Thymus (tissue), 11 donors: ENCODE results near the gene AGPAT3. TPM values are rescaled to one million over a fixed set of nuclear protein-coding genes. Genes with fewer than 3 reads are reported as not detected.
A peak's percentile ranks its signal among the peaks of the same experiment; 100 is the strongest.

ENCODE experiments used
- DNase-seq, 9 donors: peaks; one replicate each; pipeline ENCODE4 v3.0.0-alpha.2; 2013; ENCODE audit warnings: low spot score in 9 of 9, low read depth in 6 of 9, missing footprints in 1 of 9
- H3K27ac ChIP-seq, 2 donors: one replicate each; pipeline ENCODE4 v1.5.1; 2013; ENCODE audit warnings: control low read depth in 1 of 2, low read depth in 1 of 2, low read length in 1 of 2, mild to moderate bottlenecking in 1 of 2, moderate library complexity in 1 of 2
- H3K27me3 ChIP-seq, 2 donors: one replicate each; pipeline ENCODE4 v1.5.1; 2013; ENCODE audit warnings: low read length in 1 of 2; ENCODE audit not compliant: control insufficient read depth in 2 of 2, insufficient read depth in 1 of 2
- H3K36me3 ChIP-seq, 2 donors: one replicate each; pipeline ENCODE4 v1.5.1; 2013; ENCODE audit warnings: low read length in 1 of 2, mild to moderate bottlenecking in 1 of 2, moderate library complexity in 1 of 2; ENCODE audit not compliant: control insufficient read depth in 2 of 2, insufficient read depth in 2 of 2
- H3K4me1 ChIP-seq, 2 donors: one replicate each; pipeline ENCODE4 v1.5.1; 2013; ENCODE audit warnings: low read length in 2 of 2; ENCODE audit not compliant: control insufficient read depth in 2 of 2, insufficient read depth in 2 of 2
- H3K4me3 ChIP-seq, 2 donors: one replicate each; pipeline ENCODE4 v1.5.1; 2013; ENCODE audit warnings: low read length in 2 of 2, control low read depth in 1 of 2, mild to moderate bottlenecking in 1 of 2
- H3K9me3 ChIP-seq, 2 donors: one replicate each; pipeline ENCODE4 v1.5.1; 2013; ENCODE audit warnings: low read length in 1 of 2, mild to moderate bottlenecking in 1 of 2; ENCODE audit not compliant: control insufficient read depth in 2 of 2, insufficient read depth in 1 of 2
- WGBS: extraction: QIAGEN DNeasy Blood & Tissue Kit; methylation state at CpG from one replicate; pipeline ENCODE4 v1.1.7; 2013; 5-methylcytosine and 5-hydroxymethylcytosine counted together
- polyA plus RNA-seq: library from polyadenylated mRNA; stranded (reverse); fragments of 200-250 nt; gene quantifications from one replicate; pipeline ENCODE4 v1.2.3, GENCODE V29; 2013
- total RNA-seq: library from RNA; stranded (reverse); fragments of 120-200 nt; gene quantifications from one replicate; pipeline ENCODE4 v1.2.4, GENCODE V29; 2013
- donor health status: healthy.

The AGPAT3 gene
- total and polyA plus RNA-seq, 2 donors = 16.2 to 19.8 TPM

DNA sequence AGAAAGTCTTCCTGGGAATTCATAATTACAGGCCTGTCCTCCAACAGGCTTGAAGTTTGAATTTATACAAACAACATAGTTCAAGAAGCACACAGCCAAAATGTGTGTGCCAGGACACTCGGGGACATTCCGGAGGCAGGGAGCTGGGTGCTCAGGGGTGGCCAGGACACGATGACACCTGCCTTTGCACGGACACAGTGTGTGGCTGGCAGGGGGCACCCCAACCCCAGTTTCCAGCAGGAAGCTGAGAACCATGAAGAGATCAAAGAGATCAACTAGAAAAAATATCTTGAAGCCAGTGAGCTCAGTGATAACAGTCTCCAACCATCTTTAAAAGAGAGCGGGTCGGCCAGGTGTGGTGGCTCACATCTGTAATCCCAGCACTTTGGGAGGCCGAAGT is 114.6 kb downstream of the AGPAT3 start:
- 95% methylated on average over 7 of the region's 7 CpGs for WGBS
- peaks cover 31 to 38% of the 10 kb centered on the region in 2 donors for H3K36me3 ChIP-seq

GRCh38 chr21:43981151-43981870 is 116.3 kb downstream of the AGPAT3 start:
- H3K9me3 ChIP-seq = peaks cover 0 to 2% of the 10 kb centered on the region in 2 donors
- H3K36me3 ChIP-seq = peaks cover 31 to 38% of the 10 kb centered on the region in 2 donors
- WGBS = 95% methylated on average over 26 of the region's 26 CpGs
- peak overlapping the region in 1 of 2 donors; percentile 51 for H3K27ac ChIP-seq
- DNase-seq = no peak
- peaks cover 0 to 32% of the 10 kb centered on the region in 2 donors for H3K4me1 ChIP-seq
- H3K27me3 ChIP-seq = peaks cover 0 to 8% of the 10 kb centered on the region in 2 donors
- no peak overlapping the region for H3K4me3 ChIP-seq

More for the DNA sequence above, 114.6 kb downstream of the AGPAT3 start:
- Histone ChIP-seq H3K9me3 (peaks cover 0 to 2% of the 10 kb centered on the region in 2 donors), H3K27me3 (no peaks in the 10 kb centered on the region), H3K4me1 (peaks cover 0 to 21% of the 10 kb centered on the region in 2 donors), H3K4me3 (no peak overlapping the region), H3K27ac (no peak overlapping the region)
- no peak for DNase-seq

DNA sequence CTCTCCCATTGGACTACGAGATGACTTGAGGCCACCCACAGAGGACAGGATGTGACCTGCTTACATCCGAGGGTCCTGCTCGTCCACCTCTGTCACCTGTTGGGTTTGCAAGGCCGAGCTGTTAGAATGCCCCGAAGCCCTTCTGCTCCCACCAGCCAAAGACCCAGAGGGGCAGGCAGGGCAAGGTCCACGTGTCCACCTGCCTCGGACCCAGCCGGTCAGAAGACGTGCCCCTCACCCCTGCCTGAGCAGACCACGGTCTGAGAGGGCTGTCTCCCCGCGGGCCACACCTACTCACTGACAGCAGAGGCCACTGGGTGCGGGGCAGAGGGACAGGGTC is 116.8 kb downstream of the AGPAT3 start:
- H3K36me3 ChIP-seq = peaks cover 31 to 38% of the 10 kb centered on the region in 2 donors
- WGBS = 97% methylated on average over 13 of the region's 13 CpGs

DNA sequence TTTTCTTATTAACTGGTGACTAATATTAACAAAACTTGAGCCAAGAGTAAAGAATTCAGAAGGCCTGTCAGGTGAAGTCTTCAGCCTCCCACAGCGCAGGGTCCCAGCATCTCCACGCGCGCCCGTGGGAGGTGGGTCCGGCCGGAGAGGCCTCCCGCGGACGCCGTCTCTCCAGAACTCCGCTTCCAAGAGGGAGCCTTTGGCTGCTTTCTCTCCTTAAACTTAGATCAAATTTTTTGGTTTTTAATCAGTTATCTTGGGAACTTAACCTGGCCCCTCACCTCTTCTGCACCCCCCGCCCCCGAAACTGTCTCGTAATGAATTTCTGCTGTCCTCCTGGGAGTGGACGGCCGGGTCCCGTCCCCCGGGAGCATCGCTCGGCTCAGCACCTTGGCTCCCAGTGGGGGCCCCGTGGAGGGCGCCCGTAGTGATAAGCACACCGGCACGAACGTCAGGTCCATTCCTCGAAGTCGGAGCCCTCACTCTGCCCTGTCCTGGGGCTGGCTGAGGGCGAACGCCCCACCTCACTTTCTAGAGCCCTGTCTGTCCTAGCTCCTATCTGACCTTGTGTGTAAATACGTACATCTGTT is 117.6 kb downstream of the AGPAT3 start:
- H3K4me1 ChIP-seq = peaks cover 0 to 35% of the 10 kb centered on the region in 2 donors
- H3K36me3 ChIP-seq = peaks cover 31 to 38% of the 10 kb centered on the region in 2 donors
- WGBS = 96% methylated on average over 32 of the region's 32 CpGs
- peaks cover 0 to 2% of the 10 kb centered on the region in 2 donors for H3K9me3 ChIP-seq
- H3K27me3 ChIP-seq = peaks cover 0 to 10% of the 10 kb centered on the region in 2 donors
- no peak overlapping the region for H3K27ac ChIP-seq
- no peak overlapping the region for H3K4me3 ChIP-seq
- DNase-seq = no peak

More for the DNA sequence above, 116.8 kb downstream of the AGPAT3 start:
- no peak for DNase-seq
- Histone ChIP-seq H3K4me3 (no peak overlapping the region), H3K9me3 (peaks cover 0 to 2% of the 10 kb centered on the region in 2 donors), H3K4me1 (peaks cover 0 to 35% of the 10 kb centered on the region in 2 donors), H3K27ac (no peak overlapping the region), H3K27me3 (peaks cover 0 to 10% of the 10 kb centered on the region in 2 donors)

DNA sequence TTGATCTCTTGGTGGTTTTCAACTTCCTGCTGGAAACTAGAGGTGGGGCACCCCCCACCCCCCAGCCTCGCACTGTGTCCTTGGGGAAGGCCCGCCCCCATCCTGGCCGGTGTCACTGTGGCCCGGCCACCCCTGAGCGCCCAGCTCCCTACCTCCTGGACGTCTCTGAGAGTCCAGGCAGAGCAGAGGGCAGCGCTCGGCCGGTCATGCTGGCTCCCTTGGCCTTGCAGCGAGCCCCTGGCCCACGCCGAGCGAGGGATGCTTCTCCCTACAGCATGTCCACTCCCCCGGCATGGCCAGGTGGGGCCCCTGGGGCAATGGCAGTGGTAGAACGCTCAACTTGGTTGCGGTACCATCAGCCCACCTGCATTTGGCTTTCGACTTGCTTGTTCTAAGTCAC is 118.4 kb downstream of the AGPAT3 start:
- no peak overlapping the region for H3K4me3 ChIP-seq
- 97% methylated on average over 17 of the region's 17 CpGs for WGBS
- H3K9me3 ChIP-seq = peaks cover 0 to 2% of the 10 kb centered on the region in 2 donors
- peaks cover 26 to 33% of the 10 kb centered on the region in 2 donors for H3K36me3 ChIP-seq
- H3K4me1 ChIP-seq = peaks cover 0 to 35% of the 10 kb centered on the region in 2 donors
- no peak overlapping the region for H3K27ac ChIP-seq
- DNase-seq = no peak
- peaks cover 0 to 10% of the 10 kb centered on the region in 2 donors for H3K27me3 ChIP-seq

DNA sequence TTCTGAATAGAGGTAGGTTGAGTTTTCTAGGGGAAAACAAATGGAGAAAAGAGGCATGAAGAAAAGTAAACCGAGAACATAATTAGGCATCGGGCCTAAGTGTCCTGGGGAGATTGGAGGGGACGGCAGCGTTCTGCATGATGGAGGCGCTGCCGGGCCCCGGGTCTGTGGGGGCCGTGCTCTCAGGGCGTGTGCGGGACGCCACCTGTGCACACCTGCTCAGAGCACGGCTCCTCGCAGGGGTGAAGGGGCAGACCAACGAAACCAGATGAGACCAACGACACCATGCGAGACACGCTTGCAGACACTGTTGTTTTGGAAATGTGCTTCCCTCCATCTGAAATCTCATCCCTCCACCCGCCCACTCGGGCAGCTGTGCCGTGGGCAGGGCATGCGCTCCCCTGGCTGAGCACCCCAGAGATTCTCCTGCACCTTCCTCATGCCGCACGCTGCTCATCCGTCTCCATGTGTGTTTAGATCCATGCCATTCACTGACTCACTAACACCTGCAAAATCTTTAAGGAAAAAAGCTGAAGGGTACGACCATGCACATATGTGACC is 118.9 kb downstream of the AGPAT3 start:
- Histone ChIP-seq H3K4me3 (no peak overlapping the region), H3K9me3 (peaks cover 0 to 2% of the 10 kb centered on the region in 2 donors), H3K27ac (no peak overlapping the region), H3K36me3 (peaks cover 26 to 33% of the 10 kb centered on the region in 2 donors), H3K27me3 (peaks cover 0 to 10% of the 10 kb centered on the region in 2 donors), H3K4me1 (peaks cover 0 to 35% of the 10 kb centered on the region in 2 donors)
- no peak for DNase-seq
- WGBS = 96% methylated on average over 25 of the region's 25 CpGs

DNA sequence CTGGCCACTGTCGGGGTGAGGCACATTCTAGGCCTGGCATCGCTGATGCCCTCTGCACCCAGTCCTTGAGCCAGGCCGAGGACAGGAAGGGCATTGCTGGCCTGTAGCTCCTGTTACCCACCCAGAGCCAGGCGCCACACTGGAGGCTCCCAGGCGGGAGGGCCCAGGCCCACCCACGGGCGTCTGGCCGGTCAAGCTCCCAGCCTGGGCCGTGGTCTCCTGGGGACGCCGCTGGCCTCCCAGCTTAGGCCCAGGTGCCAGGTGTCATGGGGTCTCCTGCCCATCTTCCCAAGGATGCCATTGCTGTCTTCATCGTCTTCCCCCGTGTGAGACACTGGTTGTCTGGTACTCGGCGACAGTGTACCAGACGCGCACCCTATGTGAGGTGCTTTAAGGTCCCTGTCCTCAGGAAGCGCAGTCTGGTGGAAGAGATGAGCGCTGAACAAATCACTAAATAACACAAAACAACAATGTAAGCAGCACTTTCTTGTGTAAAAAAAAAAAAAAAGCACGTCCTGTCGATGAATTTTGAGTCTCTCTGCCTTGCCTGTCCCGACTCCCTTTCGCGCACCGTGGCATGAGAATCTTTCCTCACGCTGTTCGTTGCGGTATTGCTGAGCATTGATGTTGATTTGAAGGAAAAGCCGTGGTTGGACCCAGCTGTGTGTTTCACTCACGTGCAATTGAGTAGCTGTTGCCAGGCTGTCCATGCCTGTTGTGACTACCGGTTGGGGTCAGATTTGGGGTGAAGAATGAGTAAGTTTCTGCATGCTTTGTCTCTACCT is 120.1 kb downstream of the AGPAT3 start:
- peaks cover 22 to 30% of the 10 kb centered on the region in 2 donors for H3K36me3 ChIP-seq
- DNase-seq = peak in 2 of 9 donors; percentile 13 to 32
- 83% methylated on average over 31 of the region's 31 CpGs for WGBS
- peaks cover 0 to 34% of the 10 kb centered on the region in 2 donors for H3K4me1 ChIP-seq
- H3K27me3 ChIP-seq = peaks cover 0 to 10% of the 10 kb centered on the region in 2 donors
- no peak overlapping the region for H3K4me3 ChIP-seq
- H3K27ac ChIP-seq = no peak overlapping the region
- peaks cover 0 to 2% of the 10 kb centered on the region in 2 donors for H3K9me3 ChIP-seq

DNA sequence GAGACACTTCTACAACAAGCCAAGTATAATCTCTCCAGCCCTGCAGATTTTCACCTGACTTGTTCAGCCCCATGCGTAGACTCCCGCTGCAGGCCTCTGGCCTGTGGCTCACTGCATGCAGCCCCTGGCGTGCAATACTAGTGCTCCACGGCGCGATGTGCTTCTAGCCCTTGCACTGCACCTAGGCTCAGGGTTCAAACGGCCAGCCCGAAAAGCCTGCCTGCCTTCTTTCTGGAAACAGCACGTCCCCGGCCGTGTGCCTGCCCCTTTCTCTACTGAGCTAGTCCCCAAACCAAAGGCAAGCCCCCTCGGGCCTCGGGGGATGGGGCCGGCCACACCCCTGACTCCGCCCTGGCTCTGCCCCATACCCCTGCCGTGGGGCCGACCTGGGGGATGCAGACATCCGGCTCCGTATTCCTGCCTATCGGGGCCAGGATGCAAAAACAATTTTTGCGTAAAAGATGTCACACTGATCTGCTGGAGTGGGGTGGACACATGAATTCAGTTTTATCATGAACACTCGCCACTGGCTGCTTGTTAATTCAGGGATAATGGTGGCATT is 120.7 kb downstream of the AGPAT3 start:
- no peak overlapping the region for H3K4me3 ChIP-seq
- DNase-seq = peak in 2 of 9 donors; percentile 17 to 33
- H3K27ac ChIP-seq = no peak overlapping the region
- peaks cover 0 to 30% of the 10 kb centered on the region in 2 donors for H3K4me1 ChIP-seq
- 30% methylated on average over 22 of the region's 22 CpGs for WGBS
- peaks cover 0 to 2% of the 10 kb centered on the region in 2 donors for H3K9me3 ChIP-seq
- H3K36me3 ChIP-seq = peaks cover 22 to 29% of the 10 kb centered on the region in 2 donors
- H3K27me3 ChIP-seq = peaks cover 0 to 10% of the 10 kb centered on the region in 2 donors
